Loucy (cell line): ENCODE measurements around the gene ZSCAN16.

Experiments used
- CTCF ChIP-seq: fragments of 200-600 bp; sonication (generic); conservative IDR thresholded peaks from 2 replicates; pipeline ENCODE4 v1.5.1; 2014; ENCODE audit warnings: mild to moderate bottlenecking, antibody characterized with exemption, low read length
- EZH2phosphoT487 ChIP-seq: fragments of 200-600 bp; IDR thresholded peaks from 2 replicates; pipeline ENCODE4 v1.6.1; 2018; ENCODE audit warnings: antibody characterized with exemption, mild to moderate bottlenecking, moderate library complexity, borderline replicate concordance

- TF ChIP-seq CTCF = no peak
- no peak for TF ChIP-seq EZH2phosphoT487
Measured at GRCh38 chr6:28152531-28152930, 28.1 kb downstream of the ZSCAN16 start.
